GM18867 (cell line): ENCODE data around the gene POU2F1.

ENCODE experiments used
- ATAC-seq: cut with Tn5 transposase; IDR thresholded peaks from one replicate; pipeline ENCODE4 v1.9.1; 2021; ENCODE audit warnings: mild to moderate bottlenecking, moderate library complexity; ENCODE audit not compliant: unreplicated experiment

The POU2F1 gene

DNA sequence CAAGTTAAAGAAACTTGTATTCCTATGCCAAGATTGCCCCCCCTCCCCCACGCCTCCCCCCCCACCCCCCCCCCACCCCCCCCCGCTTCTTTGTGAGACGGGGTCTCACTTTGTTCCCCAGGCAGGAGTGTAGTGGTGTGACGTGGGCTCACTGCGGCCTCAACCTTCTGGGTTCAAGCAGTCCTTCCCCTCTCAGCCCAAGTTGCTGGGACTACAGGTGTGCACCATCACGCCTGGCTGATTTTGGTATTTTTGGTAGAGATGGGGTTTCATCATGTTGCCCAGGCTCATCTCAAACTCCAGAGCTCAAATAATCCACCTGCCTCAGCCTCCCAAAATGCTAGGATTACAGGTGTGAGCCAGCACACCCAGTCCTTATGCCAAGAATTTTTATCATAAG is 136.6 kb downstream of the POU2F1 start:
- no peak for ATAC-seq

DNA sequence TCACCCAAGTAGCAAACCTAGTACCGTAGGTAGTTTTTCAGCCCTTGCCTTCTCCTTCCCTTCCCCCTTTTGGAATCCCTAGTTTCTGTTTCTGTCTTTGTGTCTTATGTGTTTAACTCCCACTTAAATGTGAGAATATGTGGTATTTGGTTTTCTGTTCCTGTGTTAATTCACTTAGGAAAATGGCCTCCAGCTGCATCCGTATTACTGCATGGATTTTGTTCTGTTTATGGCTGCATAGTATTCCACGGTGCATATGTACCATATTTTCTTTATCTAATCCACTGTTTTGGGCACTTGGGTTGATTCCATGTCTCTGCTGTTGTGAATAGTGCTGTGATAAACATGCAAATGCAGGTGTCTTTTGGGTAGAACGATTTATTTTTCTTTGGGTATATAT is 138.6 kb downstream of the POU2F1 start:
- no peak for ATAC-seq

DNA sequence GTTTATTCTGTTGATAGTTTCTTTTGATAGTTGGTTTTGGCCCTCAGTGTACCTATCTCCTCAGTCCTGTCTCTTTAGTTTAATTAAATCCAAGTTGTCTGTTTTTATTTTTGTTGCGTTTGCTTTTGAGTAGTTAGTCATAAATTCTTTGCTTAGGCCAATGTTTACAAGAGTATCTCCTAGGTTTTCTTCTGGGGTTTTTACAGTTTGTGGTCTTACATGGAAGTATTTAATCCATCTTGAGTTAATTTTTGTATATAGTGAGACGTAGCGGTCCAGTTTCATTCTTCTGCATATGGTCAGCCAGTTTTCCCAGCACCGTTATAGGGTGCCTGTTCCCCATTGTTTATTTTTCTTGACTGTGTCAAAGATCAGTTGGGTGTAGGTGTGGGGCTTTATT is 139.4 kb downstream of the POU2F1 start:
- ATAC-seq: no peak

DNA sequence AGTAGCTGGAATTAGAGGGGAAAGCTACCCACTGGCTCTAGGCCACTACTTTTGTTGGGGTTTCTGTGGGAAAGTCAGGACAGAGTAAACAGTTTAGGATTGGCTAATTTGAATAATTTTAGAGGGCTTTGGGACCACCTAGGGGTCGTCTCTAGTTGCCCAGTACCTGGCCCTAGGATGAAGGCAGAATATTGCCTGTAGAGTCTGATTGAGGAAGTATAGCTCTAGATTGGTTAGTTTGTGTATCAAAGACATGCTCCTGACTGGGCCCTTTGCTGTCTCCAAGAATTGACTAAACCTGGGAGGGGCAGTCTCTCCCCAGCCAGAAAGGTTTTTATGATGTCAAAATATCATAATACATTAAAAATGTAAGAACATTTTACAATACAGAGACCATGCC is 142.0 kb downstream of the POU2F1 start:
- no peak for ATAC-seq

DNA sequence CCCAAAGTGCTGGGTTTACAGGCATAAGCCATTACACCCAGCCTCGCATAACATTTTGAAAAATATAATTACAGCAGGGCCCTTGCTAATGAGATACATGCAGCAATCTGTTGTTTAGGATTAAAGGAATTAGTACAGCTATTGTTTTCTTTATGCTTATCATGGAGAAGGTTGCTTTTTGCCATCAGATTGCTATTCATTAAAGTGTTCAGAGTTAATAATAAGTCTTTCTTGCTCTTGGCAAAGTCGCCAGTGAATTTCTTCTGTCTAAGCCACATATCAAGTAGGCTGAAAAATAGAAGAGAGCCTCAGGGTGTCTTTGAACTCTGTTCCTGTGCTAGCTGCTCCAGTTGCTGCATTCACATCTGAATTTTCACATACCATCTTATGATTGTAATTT is 144.1 kb downstream of the POU2F1 start:
- ATAC-seq: no peak

DNA sequence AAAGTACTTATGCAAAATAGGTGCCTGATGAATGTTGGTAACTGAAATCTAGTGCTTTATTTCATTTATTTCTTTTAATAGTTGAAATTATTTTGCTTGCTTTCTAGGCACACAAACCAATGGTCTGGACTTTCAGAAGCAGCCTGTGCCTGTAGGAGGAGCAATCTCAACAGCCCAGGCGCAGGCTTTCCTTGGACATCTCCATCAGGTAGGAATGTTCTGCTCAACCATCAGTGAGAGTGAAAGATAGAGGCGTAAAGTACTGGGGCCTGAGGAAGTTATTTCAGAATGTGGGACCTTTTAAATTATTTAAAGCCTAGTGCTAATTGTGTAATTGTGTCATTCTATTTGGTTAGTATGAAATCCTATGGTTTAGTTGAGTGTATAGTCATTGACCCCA is 144.7 kb downstream of the POU2F1 start:
- ATAC-seq: no peak

DNA sequence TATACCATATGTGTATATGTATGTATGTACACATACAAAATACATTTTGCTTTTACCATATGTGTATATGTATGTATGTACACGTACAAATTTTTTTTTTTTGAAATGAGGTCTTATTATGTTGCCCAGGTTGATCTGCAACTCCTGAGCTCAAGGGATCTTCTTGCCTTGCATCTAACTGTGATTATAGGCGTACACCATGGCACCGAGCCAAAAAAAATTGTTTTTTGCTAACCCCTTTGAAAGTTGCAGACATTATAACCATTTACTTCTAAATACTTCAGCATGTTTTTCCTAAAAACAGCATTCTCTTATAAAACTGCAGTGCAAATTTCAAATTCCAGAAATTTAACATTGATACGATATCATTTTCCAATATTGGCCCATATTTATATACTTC is 147.0 kb downstream of the POU2F1 start:
- ATAC-seq: no peak

DNA sequence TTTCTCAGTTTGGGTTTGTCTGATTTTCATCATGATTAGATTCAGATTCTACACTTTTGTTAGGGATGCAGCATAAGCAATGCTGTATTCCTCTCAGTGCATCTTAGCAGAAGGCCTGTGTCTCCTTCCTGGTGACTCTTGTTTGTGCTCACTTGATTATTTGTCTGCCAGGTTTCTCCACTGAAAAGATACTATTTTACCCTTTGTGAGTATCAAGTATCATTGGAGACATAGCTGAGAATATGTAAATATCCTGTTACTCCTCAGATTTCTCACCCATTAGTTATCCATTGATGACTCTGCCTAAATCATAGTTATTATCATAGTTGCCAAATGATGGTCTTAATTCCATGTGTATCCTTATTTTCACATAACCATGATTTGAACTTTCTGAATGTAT is 148.5 kb downstream of the POU2F1 start:
- ATAC-seq: no peak

DNA sequence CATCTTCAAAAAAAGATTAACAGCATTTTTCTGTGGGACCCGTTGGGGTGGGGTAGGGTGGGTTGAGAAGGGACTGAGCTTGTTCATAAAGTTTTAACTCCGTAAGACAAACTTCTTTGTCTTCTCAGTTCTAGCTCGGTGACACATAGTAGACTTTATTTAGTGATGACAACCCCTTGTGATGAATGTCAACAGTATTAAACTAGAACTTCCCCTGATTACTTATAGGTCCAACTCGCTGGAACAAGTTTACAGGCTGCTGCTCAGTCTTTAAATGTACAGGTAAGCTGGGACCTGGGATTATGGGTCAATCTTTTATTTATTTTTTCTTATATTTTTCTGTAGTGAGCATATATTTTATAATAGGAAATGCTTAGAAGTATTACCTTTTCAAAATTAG is 149.2 kb downstream of the POU2F1 start:
- no peak for ATAC-seq

DNA sequence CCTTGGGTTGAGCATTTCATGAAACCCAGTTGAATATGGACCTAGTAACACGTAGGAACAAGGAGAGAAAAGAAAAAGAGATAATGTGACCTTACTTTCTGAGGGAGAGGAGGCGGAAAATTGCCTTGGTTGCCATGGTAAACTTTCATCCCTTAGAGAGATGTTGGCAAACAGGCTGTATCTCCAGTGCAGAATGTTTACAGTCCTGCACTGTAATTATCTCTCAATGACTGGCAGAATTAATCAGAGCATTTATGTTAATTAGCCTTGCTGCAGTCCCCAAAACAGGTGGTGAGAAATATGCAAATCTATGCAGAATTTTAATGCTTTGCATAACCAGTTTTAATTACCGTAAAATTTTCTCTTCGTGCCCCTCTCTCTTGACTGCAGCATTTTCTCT is 150.3 kb downstream of the POU2F1 start:
- no peak for ATAC-seq

DNA sequence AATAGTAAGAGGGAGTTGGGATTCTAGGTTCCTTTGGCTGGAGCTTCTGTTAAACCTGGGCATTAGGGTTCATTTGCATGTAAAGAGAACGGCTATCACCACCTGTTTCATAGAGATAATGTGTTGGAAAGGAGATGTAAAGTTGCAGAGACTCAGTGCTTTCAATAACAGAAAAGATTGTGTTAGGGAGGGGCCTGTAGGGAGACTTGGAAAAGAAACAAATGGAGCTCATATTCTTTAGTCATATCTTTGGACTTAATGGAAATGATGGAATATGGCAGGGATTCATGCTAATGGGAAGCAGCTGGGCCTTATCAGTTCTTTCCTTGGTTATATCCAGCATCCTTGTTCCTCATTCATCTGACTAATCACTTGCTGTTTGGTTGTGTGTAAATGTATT is 152.7 kb downstream of the POU2F1 start:
- no peak for ATAC-seq

DNA sequence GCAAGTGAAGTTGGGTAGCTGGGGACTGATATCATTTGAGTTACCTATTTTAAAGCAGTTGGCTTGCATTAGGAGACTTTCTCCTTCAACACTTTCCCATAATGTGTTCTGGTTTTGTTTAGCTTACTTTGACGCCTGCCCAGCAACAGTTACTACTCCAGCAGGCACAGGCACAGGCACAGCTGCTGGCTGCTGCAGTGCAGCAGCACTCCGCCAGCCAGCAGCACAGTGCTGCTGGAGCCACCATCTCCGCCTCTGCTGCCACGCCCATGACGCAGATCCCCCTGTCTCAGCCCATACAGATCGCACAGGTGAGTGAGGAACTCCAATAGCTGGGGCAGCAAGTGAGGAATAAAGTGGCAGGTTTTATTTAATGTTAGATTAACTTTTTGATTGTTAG is 153.3 kb downstream of the POU2F1 start:
- no peak for ATAC-seq

DNA sequence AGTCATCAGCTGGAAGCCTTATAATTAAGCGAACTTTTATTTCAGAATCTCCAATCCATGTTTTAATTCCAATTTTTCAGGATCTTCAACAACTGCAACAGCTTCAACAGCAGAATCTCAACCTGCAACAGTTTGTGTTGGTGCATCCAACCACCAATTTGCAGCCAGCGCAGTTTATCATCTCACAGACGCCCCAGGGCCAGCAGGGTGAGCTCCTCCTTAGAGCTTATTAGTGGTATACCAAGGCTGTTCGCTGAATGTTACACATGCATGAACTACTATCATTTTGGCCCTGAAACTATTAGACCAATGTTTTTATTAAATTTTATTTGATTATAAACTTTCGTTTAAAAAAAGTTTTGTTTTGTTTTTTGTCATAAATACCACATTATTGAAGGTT is 155.3 kb downstream of the POU2F1 start:
- ATAC-seq: no peak

DNA sequence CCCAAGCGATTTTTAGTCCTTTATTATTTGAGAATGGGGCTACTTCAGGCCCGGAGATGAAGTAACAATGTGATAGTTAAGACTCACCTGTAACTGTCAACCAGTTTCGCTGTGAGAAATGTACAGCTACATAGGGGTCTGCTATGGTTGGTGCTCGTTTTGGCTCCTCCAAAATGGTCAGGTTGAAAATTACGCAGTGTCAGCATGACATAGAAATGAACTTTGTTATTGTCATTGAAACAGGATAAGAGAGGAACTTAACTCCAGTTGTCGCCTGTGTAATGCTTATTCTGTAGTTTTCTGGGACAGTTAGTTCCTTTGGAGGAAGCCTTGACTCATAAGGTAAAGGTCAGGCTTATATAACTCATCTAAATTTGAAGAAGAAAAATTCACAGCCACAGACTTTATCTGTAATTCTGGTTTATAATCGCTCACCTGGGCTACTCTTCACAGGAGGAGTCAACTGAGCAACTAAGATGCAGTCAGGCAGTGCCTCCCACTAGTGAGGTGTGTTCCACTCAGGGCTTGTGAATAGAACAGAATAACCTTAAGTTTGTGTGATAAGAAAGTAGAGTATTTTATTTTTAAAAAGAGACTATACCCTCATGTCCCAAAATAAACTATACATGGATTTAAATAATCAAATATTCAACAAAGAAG is 166.7 kb downstream of the POU2F1 start:
- ATAC-seq: no peak

DNA sequence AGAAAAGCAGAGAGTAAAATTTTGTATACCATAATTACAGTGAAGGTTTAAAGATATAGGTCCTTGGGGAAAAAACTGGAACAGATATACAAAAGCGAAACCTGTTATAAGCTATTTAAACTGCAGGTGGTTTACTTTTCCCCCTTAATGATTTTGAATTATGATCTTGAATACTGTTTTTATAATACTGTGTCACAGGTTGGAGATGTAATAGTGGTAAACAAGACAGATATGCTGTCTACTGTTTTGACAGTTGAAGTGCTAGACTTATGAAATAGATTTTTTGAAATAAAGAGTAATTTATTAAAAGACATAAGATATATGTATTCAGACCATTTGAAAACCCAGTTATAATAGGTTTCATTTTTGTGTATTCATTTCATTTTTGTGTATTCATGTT is 168.3 kb downstream of the POU2F1 start:
- ATAC-seq: no peak

DNA sequence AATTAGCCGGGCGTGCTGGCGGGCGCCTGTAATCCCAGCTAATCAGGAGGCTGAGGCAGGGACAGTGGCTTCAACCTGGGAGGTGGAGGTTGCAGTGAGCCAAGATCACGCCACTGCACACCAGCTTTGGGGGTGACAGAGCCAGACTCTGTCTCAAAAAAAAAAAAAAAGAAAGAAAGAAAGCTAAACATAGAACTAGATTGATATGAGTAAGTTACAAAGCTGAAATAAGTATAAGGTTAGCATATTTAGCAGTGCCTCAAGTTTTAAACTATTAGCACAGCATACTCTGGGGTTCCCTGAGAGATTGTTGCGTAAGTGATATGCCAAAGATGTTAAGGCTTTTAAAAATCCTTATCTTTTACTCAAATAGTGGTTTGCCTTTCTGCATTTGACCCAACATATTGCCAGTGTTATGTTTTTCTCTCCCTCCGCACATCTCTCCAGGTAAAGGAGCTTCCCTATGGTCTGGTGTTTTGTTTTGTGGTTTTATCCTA is 171.6 kb downstream of the POU2F1 start:
- no peak for ATAC-seq

DNA sequence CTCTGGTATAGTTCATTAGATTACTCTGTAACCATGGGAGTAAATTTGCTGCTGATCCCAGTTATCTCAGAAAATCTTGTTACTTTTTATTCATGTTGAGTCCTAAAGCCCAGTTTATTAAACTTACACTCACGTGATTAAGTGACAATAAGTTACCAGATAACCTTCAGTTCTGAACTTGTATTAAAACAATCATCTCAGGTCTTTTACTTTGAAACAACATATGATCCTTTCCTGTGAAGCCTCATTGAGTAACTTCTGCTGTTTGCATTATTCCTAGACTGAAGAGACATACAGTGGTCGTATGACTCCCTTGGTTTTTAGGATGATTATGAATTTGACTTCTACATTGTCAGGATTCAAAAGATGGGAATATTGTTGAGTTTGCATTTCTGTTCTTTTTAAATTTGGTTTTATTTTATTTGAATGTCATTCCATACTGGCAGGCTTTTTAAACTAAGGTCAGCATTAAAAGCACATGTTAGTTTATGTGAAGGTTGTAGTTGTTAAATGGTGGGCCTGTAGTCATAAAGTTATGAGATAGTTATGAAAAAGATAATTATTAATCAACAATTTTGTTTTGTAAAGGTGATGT is 179.8 kb downstream of the POU2F1 start:
- ATAC-seq: no peak

DNA sequence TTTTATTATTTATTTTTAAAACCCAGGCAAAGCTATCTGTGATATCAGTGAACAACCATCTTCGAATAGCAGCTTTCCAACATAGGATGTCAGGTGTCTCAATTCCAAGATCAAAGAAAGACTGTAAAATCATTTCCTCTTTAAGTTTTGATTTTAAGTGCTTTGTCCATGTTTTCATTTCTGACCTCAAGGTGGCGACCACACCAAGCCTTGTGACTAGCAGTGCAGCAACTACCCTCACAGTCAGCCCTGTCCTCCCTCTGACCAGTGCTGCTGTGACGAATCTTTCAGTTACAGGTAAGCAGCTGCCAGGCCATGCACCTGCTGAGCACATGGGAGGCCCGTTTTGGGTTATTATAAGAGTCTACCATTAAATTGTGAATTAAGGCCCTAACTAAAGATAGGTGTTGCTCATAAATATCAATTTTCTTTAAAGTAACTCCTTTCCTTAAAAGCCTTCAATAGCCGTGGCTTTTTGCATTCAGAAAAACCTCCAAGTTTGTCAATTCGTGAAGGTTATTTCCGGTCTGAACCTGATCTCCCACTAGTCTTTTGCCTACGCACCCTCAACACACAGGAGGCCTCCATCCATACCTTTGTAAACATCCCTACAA is 180.7 kb downstream of the POU2F1 start:
- ATAC-seq: peak; percentile 71

DNA sequence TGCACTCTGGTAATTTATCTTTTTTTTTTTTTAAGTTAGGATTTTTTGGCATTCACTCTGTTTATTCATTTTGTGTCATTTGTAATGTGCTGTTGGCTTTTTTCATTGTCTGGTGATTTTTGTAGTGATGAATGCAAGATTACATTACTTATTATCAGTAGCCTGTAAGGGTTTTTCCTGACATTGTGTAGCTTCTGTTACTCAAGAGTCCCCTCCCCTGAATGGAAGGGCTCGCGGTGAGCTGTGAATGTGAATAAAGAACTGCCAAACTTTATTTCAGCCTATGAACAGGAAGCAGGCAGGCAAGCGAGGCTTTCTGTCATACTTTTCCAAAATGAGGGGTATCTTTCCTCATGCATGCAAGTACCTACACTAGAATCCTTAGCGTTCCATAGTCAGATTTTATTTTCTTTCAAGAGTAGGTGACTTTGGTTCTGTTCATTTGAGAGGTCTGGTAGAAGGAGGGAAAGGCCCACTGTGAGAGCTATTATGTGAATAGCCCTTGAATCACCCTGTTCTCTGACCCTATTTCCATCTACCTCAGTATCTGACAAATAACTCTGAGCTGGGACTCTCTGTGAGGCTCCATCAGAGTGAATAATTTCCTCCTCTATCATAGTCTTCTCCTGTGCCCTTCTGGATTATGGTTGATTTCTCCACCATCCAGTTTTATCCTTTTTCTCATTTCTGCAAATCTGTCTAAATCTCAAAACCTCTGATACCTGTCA is 183.6 kb downstream of the POU2F1 start:
- ATAC-seq: no peak

DNA sequence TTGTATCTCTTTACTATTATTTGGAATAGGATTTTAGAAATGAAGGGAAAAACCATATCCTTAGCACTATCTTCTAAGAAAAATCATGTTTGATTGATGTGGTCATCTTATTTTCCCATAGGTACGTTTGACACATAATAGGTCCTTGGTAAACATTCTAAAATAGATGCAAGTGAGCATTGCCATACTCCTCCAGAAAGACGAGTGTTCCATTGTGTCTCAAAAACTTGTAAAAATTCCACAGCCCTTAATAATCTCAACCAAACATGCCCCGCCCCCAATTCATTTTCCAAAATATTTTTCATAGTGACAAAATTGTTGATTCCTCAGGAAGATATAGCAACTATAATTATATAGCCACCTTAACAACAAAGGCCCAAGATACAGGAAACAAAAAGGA is 184.2 kb downstream of the POU2F1 start:
- ATAC-seq: no peak

DNA sequence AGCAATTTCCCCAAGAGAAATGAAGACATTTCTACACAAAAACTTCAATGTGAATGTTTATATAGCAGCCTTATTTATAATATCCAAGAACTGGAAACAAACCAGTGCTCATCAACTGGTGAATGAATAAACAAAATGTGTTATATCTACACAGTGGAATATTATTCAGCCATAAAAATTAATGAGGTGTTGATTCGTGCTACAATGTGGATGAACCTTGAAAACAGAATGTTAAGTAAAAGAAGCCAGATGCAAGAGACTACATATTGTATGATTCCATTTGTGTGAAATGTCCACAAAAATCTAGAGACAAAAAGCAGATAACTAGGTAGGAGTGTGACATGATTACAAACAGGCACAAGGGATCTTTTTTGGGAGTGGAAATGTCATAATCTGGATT is 187.7 kb downstream of the POU2F1 start:
- ATAC-seq: no peak

DNA sequence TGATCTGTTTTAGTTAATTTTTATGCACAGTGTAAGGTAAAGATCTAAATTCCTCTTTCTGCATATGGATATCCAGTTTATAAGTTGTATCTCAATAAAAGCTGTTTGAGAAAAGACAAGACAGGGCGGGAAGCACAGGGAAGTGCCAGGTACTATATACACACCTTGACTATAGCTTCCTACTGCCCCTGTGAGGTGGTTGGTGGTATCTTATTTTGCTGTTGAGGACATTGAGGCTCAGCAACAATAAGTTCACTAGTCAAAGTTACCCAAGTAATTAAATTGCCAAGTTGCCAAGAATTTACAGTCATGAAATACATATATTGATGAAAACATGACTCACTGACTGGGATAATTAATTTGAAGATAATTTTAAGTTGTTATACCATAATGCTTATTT is 188.5 kb downstream of the POU2F1 start:
- ATAC-seq: no peak
